Muscle layer of duodenum (tissue), 2 donors: ENCODE results near the gene RBKS.
"Not testable (repeated sequence)": the region's sequence is repeated elsewhere in the genome, so short reads cannot be mapped to it uniquely, and the experiment has no call there.

Experiments
- H3K27ac ChIP-seq: one replicate; pipeline ENCODE4 v1.7.0; 2013; ENCODE audit warnings: mild to moderate bottlenecking, low read length
- H3K27me3 ChIP-seq: one replicate; pipeline ENCODE4 v1.7.0; 2013; ENCODE audit warnings: low read depth, mild to moderate bottlenecking, control low read depth, low read length
- H3K36me3 ChIP-seq, 2 donors: one replicate each; pipeline ENCODE4 v1.7.0; 2013; ENCODE audit warnings: low read length in 2 of 2, control low read depth in 1 of 2, mild to moderate bottlenecking in 1 of 2; ENCODE audit not compliant: insufficient read depth in 2 of 2, control insufficient read depth in 1 of 2
- H3K4me1 ChIP-seq, 2 donors: one replicate each; pipeline ENCODE4 v1.7.0; 2013; ENCODE audit warnings: low read length in 2 of 2, mild to moderate bottlenecking in 2 of 2, control low read depth in 1 of 2, moderate library complexity in 1 of 2; ENCODE audit not compliant: insufficient read depth in 2 of 2, control insufficient read depth in 1 of 2
- H3K4me3 ChIP-seq, 2 donors: one replicate each; pipeline ENCODE4 v1.7.0; 2013; ENCODE audit warnings: low read length in 2 of 2, low read depth in 1 of 2, mild to moderate bottlenecking in 1 of 2
- H3K9me3 ChIP-seq, 2 donors: one replicate each; pipeline ENCODE4 v1.7.0; 2013; ENCODE audit warnings: low read length in 2 of 2, control low read depth in 1 of 2, mild to moderate bottlenecking in 1 of 2; ENCODE audit not compliant: control insufficient read depth in 1 of 2
- donor health status: healthy.

RBKS gene

GRCh38 chr2:27756544-27757498 is 133.4 kb downstream of the RBKS start:
- Histone ChIP-seq H3K27me3 (no peaks in the 10 kb centered on the region), H3K9me3 (no peaks in the 10 kb centered on the region), H3K4me1 (no peaks in the 10 kb centered on the region), H3K27ac (no peak overlapping the region), H3K36me3 (no peaks in the 10 kb centered on the region), H3K4me3 (no peak overlapping the region)

GRCh38 chr2:27756091-27756490 is 134.1 kb downstream of the RBKS start:
- Histone ChIP-seq H3K27me3 (no peaks in the 10 kb centered on the region), H3K27ac (no peak overlapping the region), H3K4me1 (no peaks in the 10 kb centered on the region)

DNA sequence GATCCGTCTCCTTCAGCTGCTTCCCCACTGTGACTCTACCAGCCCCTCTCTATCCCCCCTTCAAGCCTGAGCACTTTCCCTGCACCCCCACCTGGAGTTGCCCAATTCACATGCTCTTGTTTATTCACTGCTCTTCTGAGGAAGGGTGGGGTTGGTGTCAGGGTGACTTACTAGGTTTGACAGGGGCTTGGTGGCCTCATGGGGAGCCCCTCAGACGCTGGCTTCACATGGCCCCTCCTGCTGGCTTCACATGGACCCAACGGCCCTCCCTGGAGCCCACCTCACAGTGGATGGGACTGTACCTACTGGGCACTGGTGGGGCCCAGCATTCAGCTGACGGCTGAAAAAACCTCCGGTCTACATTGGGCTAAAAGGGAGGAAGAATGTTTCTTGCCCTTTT is 135.4 kb downstream of the RBKS start:
- Histone ChIP-seq H3K4me1 (no peaks in the 10 kb centered on the region), H3K9me3 (no peaks in the 10 kb centered on the region), H3K27me3 (no peaks in the 10 kb centered on the region), H3K36me3 (no peaks in the 10 kb centered on the region), H3K4me3 (no peak overlapping the region), H3K27ac (no peak overlapping the region)

More at GRCh38 chr2:27756091-27756490, 134.1 kb downstream of the RBKS start:
- Histone ChIP-seq H3K9me3 (no peaks in the 10 kb centered on the region), H3K4me3 (no peak overlapping the region), H3K36me3 (no peaks in the 10 kb centered on the region)

DNA sequence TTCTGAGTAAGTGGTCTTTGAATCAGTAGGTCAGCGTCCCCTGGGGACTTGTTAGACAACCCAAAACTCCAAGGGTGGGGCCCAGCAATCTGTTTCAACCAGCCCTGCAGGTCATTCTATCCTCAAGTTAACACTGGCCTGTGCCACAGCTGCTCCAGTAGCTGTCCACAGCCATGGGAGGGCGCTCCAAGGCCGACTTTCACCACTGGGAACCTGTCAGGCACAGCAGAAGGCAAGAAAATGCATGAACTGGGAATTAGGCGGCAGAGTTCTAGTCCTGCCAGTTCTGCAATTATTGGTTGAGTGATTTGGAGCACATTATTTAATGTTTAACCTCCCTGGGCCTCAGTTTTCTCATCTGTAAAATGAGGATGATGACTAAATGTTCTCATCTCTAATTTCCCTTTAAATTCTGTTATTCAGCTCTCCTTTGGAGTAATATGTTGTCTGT is 136.0 kb downstream of the RBKS start:
- H3K27me3 ChIP-seq: no peaks in the 10 kb centered on the region
- no peak overlapping the region for H3K4me3 ChIP-seq
- H3K4me1 ChIP-seq: no peaks in the 10 kb centered on the region
- no peak overlapping the region for H3K27ac ChIP-seq
- peaks cover 0 to 3% of the 10 kb centered on the region in 2 donors for H3K9me3 ChIP-seq
- H3K36me3 ChIP-seq: no peaks in the 10 kb centered on the region

GRCh38 chr2:27752551-27753237 is 137.5 kb downstream of the RBKS start:
- Histone ChIP-seq H3K4me1 (no peaks in the 10 kb centered on the region), H3K9me3 (peaks cover 0 to 10% of the 10 kb centered on the region in 2 donors), H3K27me3 (no peaks in the 10 kb centered on the region), H3K36me3 (no peaks in the 10 kb centered on the region), H3K27ac (peak overlapping the region; percentile 36), H3K4me3 (peak overlapping the region in 1 of 2 donors; percentile 42)

GRCh38 chr2:27751377-27751776 is 138.8 kb downstream of the RBKS start:
- H3K4me1 ChIP-seq: no peaks in the 10 kb centered on the region
- no peaks in the 10 kb centered on the region for H3K27me3 ChIP-seq
- no peak overlapping the region for H3K27ac ChIP-seq
- no peak overlapping the region for H3K4me3 ChIP-seq
- peaks cover 0 to 10% of the 10 kb centered on the region in 2 donors for H3K9me3 ChIP-seq
- no peaks in the 10 kb centered on the region for H3K36me3 ChIP-seq

DNA sequence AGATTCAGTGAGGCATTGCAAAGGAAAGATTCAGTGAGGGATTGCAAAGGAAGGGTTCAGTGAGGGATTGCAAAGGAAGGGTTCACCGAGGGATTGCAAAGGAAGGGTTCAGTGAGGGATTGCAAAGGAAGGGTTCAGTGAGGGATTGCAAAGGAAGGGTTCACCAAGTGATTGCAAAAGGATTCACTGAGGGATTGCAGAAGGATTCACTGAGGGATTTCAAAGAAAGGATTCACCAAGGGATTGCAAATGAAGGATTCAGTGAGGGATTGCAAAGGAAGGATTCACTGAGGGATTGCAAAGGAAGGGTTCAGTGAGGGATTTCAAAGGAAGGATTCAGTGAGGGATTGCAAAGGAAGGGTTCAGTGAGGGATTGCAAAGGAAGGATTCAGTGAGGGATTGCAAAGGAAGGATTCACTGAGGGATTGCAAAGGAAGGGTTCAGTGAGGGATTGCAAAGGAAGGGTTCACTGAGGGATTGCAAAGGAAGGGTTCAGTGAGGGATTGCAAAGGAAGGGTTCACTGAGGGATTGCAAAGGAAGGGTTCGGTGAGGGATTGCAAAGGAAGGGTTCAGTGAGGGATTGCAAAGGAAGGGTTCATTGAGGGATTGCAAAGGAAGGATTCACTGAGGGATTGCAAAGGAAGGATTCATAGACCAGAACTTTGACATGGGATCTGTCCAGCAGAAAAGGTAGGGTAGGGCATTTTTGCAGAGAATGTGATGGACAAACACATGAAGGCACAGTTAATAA is 141.2 kb downstream of the RBKS start:
- H3K9me3 ChIP-seq: peaks cover 0 to 10% of the 10 kb centered on the region in 2 donors
- not testable (repeated sequence) for H3K27ac ChIP-seq, H3K4me3 ChIP-seq, H3K36me3 ChIP-seq, H3K27me3 ChIP-seq, H3K4me1 ChIP-seq

GRCh38 chr2:27747827-27748352 is 142.3 kb downstream of the RBKS start:
- no peaks in the 10 kb centered on the region for H3K27me3 ChIP-seq
- H3K27ac ChIP-seq: no peak overlapping the region
- no peak overlapping the region for H3K4me3 ChIP-seq
- no peaks in the 10 kb centered on the region for H3K36me3 ChIP-seq
- no peaks in the 10 kb centered on the region for H3K4me1 ChIP-seq
- peaks cover 0 to 10% of the 10 kb centered on the region in 2 donors for H3K9me3 ChIP-seq

- Histone ChIP-seq H3K27me3 (no peaks in the 10 kb centered on the region), H3K36me3 (no peaks in the 10 kb centered on the region), H3K4me1 (no peaks in the 10 kb centered on the region), H3K4me3 (no peak overlapping the region), H3K9me3 (peaks cover 0 to 10% of the 10 kb centered on the region in 2 donors), H3K27ac (no peak overlapping the region)
These were observed 143.9 kb downstream of the RBKS start for GRCh38 chr2:27746325-27746724.

GRCh38 chr2:27745494-27745893 is 144.7 kb downstream of the RBKS start:
- H3K9me3 ChIP-seq: peaks cover 0 to 10% of the 10 kb centered on the region in 2 donors
- not testable (repeated sequence) for H3K4me1 ChIP-seq

DNA sequence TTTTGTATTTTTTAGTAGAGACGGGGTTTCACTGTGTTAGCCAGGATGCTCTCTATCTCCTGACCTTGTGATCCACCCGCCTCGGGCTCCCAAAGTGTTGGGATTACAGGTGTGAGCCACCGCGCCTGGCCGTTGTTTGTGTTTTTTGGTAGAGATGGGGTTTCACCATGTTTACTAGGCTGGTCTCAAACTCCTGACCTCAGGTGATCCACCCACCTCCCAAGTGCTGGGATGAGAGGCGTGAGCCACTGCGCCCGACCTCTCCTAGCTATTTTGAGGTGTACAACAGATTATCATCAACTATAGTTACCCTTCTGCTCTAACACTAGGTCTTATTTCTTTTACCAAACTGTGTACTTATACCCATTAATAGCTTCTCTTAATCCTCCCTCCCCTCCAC is 147.6 kb downstream of the RBKS start:
- H3K9me3 ChIP-seq: no peaks in the 10 kb centered on the region
- H3K36me3 ChIP-seq: no peaks in the 10 kb centered on the region
- H3K27me3 ChIP-seq: no peaks in the 10 kb centered on the region
- no peak overlapping the region for H3K4me3 ChIP-seq
- peaks cover 0 to 4% of the 10 kb centered on the region in 2 donors for H3K4me1 ChIP-seq
- H3K27ac ChIP-seq: no peak overlapping the region

More at GRCh38 chr2:27745494-27745893, 144.7 kb downstream of the RBKS start:
- not testable (repeated sequence) for H3K27me3 ChIP-seq, H3K4me3 ChIP-seq, H3K27ac ChIP-seq, H3K36me3 ChIP-seq
